BLaER1 treated with 17β-estradiol and CSF1 and Interleukin-3, amounts not matched to agents 10 nM and 100 nM (cell line): ENCODE measurements around the gene ZNF304.

ENCODE experiments used
- H3K27ac ChIP-seq, 11 experiments: shearing (Covaris generic); formaldehyde crosslinking; 2 replicates each; pipeline ENCODE4 v1.8.1; 2022
- H3K27me3 ChIP-seq, 11 experiments: shearing (Covaris generic); formaldehyde crosslinking; 2 replicates each; pipeline ENCODE4 v1.8.1; 2022
- H3K36me3 ChIP-seq, 11 experiments: shearing (Covaris generic); formaldehyde crosslinking; 2 replicates each; pipeline ENCODE4 v1.8.1; 2022
- H3K4me1 ChIP-seq, 10 experiments: shearing (Covaris generic); formaldehyde crosslinking; 2 replicates each; pipeline ENCODE4 v1.8.1; 2022
- H3K4me2 ChIP-seq, 11 experiments: shearing (Covaris generic); formaldehyde crosslinking; 2 replicates each; pipeline ENCODE4 v1.8.1; 2022
- H3K4me3 ChIP-seq, 10 experiments: shearing (Covaris generic); formaldehyde crosslinking; 2 replicates each; pipeline ENCODE4 v1.8.1; 2022
- H3K9ac ChIP-seq, 11 experiments: shearing (Covaris generic); formaldehyde crosslinking; 2 replicates each; pipeline ENCODE4 v1.8.1; 2022
- H3K9me3 ChIP-seq, 11 experiments: shearing (Covaris generic); formaldehyde crosslinking; replicated peaks in 1 of 11; 2 replicates each; pipeline ENCODE4 v1.8.1; 2022
- H4K20me1 ChIP-seq, 11 experiments: shearing (Covaris generic); formaldehyde crosslinking; 2 replicates each; pipeline ENCODE4 v1.8.1; 2022
- Cebpa-rat ChIP-seq, 11 experiments: shearing (Covaris generic); IDR thresholded peaks; 2 replicates each; pipeline ENCODE4 v1.8.1; 2022

ZNF304 gene

DNA sequence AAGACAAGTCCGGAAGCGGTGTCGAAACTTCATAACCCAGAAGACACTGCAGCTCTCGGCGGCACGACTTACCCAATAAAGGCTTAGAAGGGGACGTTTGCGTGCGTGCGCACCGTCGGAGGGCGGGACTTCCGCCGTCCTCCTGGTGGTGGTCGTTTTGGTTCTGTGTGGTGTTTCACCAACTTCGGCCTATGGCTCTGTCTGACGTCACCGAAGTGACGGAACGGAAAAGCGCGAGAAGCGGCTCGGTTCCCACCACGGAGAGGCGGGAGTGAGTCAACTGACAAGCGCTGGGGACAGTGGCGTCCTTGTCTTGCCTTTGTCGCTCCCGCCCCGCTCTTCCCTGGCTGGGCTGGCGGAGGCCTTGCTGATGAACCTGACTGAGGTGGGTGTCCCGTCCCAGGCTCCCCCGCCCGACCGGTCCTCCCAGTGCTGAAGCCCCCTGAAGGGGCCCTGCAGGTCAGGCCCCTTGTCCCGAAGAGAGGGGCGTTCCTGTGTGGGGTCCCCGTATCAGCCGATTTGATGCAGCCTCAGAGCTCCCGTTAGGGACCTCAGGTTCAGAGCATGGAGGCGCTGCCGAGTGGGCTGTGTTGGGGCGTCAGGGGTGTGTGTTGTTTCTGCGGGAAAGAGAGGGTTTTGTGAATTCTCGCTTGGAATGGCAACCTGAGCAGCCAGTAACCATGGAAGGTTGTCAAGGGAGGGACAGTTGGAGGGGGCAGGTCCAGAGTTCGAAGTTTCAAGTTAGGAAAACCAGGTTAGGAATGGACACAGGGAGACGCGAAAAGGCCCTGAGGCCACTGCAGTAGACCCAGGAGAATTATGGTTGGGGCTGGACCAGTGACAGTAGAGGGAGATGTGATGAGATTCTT is 38.9 kb downstream of the ZNF304 start, which contains the start of gene ZNF548:
TSS of gene ZNF548 (plus strand) at position 125 of the 869 bp plus-strand sequence. CDS start at position 371, 246 bp downstream.
- Histone ChIP-seq H3K27ac (peak within 1 kb of the TSS; percentile 77 to 89 (median 87)), H3K4me3 (peak within 1 kb of the TSS; percentile 82 to 96 (median 90))
- peak in 7 of 11 experiments; percentile 0 to 73 (median 50); a peak in 6 of 22 replicates for TF ChIP-seq Cebpa-rat (IDR thresholded peaks at IDR 0.05)

GRCh38 chr19:57395710-57396109 is 44.6 kb downstream of the ZNF304 start:
- H3K4me3 ChIP-seq, result no peak overlapping the region

More for the DNA sequence above, 38.9 kb downstream of the ZNF304 start, which contains the start of gene ZNF548:
- H3K36me3 ChIP-seq, result peaks cover 9 to 30% (median 22%) of the 10 kb centered on the region in 11 experiments
- peaks cover 0 to 26% (median 6%) of the 10 kb centered on the region in 11 experiments; a peak in 9 of 22 replicates for H4K20me1 ChIP-seq
- H3K4me2 ChIP-seq, result peak within 1 kb of the TSS; percentile 86 to 98 (median 95)
- H3K9me3 ChIP-seq, result no peaks in the 10 kb centered on the region
- H3K27me3 ChIP-seq, result no peaks in the 10 kb centered on the region
- peaks cover 12 to 26% (median 18%) of the 10 kb centered on the region in 10 experiments for H3K4me1 ChIP-seq
- H3K9ac ChIP-seq, result peak within 1 kb of the TSS; percentile 87 to 95 (median 93)

GRCh38 chr19:57398868-57399267 is 47.8 kb downstream of the ZNF304 start:
- Histone ChIP-seq H3K9ac (no peak overlapping the region), H3K4me1 (no peaks in the 10 kb centered on the region), H3K9me3 (peaks cover 47 to 58% (median 53%) of the 10 kb centered on the region in 11 experiments), H4K20me1 (peaks cover 0 to 42% (median 5%) of the 10 kb centered on the region in 11 experiments; a peak in 12 of 22 replicates), H3K27me3 (no peaks in the 10 kb centered on the region), H3K4me2 (no peak overlapping the region), H3K4me3 (no peak overlapping the region; a peak in 1 of 20 replicates), H3K27ac (no peak overlapping the region), H3K36me3 (peaks cover 90 to 99% (median 96%) of the 10 kb centered on the region in 11 experiments)
- TF ChIP-seq Cebpa-rat (IDR thresholded peaks at IDR 0.05), result no peak

More at GRCh38 chr19:57395710-57396109, 44.6 kb downstream of the ZNF304 start:
- Histone ChIP-seq H3K9me3 (peaks cover 23 to 32% (median 28%) of the 10 kb centered on the region in 11 experiments), H3K27ac (no peak overlapping the region), H3K36me3 (peaks cover 62 to 87% (median 77%) of the 10 kb centered on the region in 11 experiments), H4K20me1 (peaks cover 0 to 51% (median 8%) of the 10 kb centered on the region in 11 experiments; a peak in 12 of 22 replicates), H3K4me1 (peaks cover 4 to 18% (median 9%) of the 10 kb centered on the region in 10 experiments), H3K4me2 (no peak overlapping the region), H3K9ac (no peak overlapping the region), H3K27me3 (no peaks in the 10 kb centered on the region)
- no peak for TF ChIP-seq Cebpa-rat (IDR thresholded peaks at IDR 0.05)

- Histone ChIP-seq H3K4me3 (no peak overlapping the region), H3K9me3 (peaks cover 28 to 39% (median 32%) of the 10 kb centered on the region in 11 experiments), H4K20me1 (no peaks in the 10 kb centered on the region), H3K27ac (no peak overlapping the region), H3K27me3 (no peaks in the 10 kb centered on the region), H3K4me1 (0 out of 20 replicates have a peak, but pooled peaks cover 0 to 3% (median 0%) of the 10 kb centered on the region in 10 experiments), H3K9ac (no peak overlapping the region), H3K36me3 (peaks cover 44 to 51% (median 49%) of the 10 kb centered on the region in 11 experiments), H3K4me2 (no peak overlapping the region)
- TF ChIP-seq Cebpa-rat (IDR thresholded peaks at IDR 0.05), result no peak
These were observed 52.9 kb downstream of the ZNF304 start for GRCh38 chr19:57403737-57404563.

GRCh38 chr19:57406516-57407123 is 55.5 kb downstream of the ZNF304 start:
- Histone ChIP-seq H3K9ac (peak overlapping the region in 1 of 11 experiments; percentile 33; a peak in 1 of 22 replicates), H3K4me1 (peaks cover under 1 to 7% (median 6%) of the 10 kb centered on the region in 10 experiments; a peak in 17 of 20 replicates), H3K4me2 (no peak overlapping the region), H3K9me3 (peaks cover 18 to 22% (median 21%) of the 10 kb centered on the region in 11 experiments), H3K4me3 (no peak overlapping the region), H4K20me1 (peaks cover 0 to under 1% (median 0%) of the 10 kb centered on the region in 11 experiments; a peak in 2 of 22 replicates), H3K27me3 (no peaks in the 10 kb centered on the region), H3K27ac (no peak overlapping the region), H3K36me3 (peaks cover 21 to 24% (median 23%) of the 10 kb centered on the region in 11 experiments)
- TF ChIP-seq Cebpa-rat (IDR thresholded peaks at IDR 0.05), result 0 out of 22 replicates have a peak, but pooled peaks of 1 of the 11 experiments have one; percentile 33
